ENCODE measurements around the gene SERPING1. TPM values are rescaled to one million over a fixed set of nuclear protein-coding genes. Genes with fewer than 3 reads are reported as not detected.
A peak's percentile ranks its signal among the peaks of the same experiment; 100 is the strongest.

Gene SERPING1
- total and polyA plus RNA-seq, 2 of the 13 experiments (the other 11 are each of a cell fraction or from before 2014, with no cell fraction given) = 2.0 to 10.4 TPM

DNA sequence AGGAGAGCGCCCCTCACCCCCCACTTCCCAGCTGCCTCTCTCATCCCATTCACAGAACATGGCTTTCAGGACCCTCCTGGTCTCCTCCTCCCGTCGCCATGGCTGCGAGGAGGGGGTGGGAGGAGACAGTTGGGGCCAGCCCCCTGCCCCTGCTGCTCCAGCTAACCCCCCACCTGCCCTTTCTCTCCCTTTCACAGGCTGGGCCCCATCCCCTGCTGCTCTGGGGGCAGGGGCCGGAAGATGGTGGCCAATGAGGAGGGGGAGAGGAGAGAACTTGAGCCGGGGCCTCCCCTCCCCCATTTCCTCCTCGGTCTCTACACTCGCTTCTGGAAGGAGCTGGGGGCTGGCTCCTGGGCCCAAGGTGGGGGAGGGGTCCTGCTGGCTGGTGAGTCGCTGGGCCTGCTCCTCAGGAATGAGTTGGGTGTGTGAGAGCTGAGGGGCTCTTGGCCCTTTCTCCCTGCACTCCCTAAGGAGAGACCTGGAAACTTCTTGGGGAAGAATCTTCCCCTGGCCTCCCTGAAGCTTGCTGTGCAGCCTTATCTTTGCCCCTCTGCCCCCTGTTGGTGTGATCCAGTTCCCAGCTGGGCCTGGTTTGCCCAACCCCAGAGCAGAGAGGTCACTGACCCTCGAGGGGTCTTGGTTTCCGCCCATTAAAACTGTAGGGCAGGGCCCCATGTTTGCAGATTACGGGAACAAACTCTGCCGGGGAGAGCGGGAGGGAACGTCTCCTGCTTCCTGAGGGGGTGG lies 42.0 kb downstream of the SERPING1 start (continued):
- TF ChIP-seq, protein P1, sequence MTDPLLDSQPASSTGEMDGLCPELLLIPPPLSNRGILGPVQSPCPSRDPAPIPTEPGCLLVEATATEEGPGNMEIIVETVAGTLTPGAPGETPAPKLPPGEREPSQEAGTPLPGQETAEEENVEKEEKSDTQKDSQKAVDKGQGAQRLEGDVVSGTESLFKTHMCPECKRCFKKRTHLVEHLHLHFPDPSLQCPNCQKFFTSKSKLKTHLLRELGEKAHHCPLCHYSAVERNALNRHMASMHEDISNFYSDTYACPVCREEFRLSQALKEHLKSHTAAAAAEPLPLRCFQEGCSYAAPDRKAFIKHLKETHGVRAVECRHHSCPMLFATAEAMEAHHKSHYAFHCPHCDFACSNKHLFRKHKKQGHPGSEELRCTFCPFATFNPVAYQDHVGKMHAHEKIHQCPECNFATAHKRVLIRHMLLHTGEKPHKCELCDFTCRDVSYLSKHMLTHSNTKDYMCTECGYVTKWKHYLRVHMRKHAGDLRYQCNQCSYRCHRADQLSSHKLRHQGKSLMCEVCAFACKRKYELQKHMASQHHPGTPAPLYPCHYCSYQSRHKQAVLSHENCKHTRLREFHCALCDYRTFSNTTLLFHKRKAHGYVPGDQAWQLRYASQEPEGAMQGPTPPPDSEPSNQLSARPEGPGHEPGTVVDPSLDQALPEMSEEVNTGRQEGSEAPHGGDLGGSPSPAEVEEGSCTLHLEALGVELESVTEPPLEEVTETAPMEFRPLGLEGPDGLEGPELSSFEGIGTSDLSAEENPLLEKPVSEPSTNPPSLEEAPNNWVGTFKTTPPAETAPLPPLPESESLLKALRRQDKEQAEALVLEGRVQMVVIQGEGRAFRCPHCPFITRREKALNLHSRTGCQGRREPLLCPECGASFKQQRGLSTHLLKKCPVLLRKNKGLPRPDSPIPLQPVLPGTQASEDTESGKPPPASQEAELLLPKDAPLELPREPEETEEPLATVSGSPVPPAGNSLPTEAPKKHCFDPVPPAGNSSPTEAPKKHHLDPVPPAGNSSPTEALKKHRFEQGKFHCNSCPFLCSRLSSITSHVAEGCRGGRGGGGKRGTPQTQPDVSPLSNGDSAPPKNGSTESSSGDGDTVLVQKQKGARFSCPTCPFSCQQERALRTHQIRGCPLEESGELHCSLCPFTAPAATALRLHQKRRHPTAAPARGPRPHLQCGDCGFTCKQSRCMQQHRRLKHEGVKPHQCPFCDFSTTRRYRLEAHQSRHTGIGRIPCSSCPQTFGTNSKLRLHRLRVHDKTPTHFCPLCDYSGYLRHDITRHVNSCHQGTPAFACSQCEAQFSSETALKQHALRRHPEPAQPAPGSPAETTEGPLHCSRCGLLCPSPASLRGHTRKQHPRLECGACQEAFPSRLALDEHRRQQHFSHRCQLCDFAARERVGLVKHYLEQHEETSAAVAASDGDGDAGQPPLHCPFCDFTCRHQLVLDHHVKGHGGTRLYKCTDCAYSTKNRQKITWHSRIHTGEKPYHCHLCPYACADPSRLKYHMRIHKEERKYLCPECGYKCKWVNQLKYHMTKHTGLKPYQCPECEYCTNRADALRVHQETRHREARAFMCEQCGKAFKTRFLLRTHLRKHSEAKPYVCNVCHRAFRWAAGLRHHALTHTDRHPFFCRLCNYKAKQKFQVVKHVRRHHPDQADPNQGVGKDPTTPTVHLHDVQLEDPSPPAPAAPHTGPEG (CRISPR knock-in tag; IDR thresholded peaks at IDR 0.05) = no peak
- TF ChIP-seq ZNF460 (CRISPR knock-in tag; IDR thresholded peaks at IDR 0.05; ENCODE audit: borderline replicate concordance) (no peak), NR3C1 (CRISPR knock-in tag; IDR thresholded peaks at IDR 0.05) (no peak), SRY (CRISPR knock-in tag; IDR thresholded peaks at IDR 0.05) (0 out of 2 replicates have a peak, but pooled peaks have one; percentile 20), PHF20 (CRISPR knock-in tag; IDR thresholded peaks at IDR 0.05) (no peak), ZNF143 (CRISPR knock-in tag; IDR thresholded peaks at IDR 0.05) (no peak), ZNF644 (CRISPR knock-in tag; IDR thresholded peaks at IDR 0.05; ENCODE audit: low read depth) (peak; percentile 62; the same call in 1 of the 2 replicates), YEATS2 (CRISPR knock-in tag; IDR thresholded peaks at IDR 0.05; ENCODE audit: borderline replicate concordance) (no peak), JDP2 (CRISPR knock-in tag; IDR thresholded peaks at IDR 0.05; ENCODE audit: borderline replicate concordance) (no peak), POLR2A (IDR thresholded peaks at IDR 0.05; ENCODE audit: insufficient read depth in 1 of 2, low read depth in 2 of 2, low read length in 2 of 2) (peak in 1 of 2 experiments; percentile 36; a peak in 1 of 4 replicates), ZNF768 (CRISPR knock-in tag; IDR thresholded peaks at IDR 0.05) (peak; percentile 17; the same call in 1 of the 2 replicates), ZNF367 (CRISPR knock-in tag; IDR thresholded peaks at IDR 0.05; ENCODE audit: borderline replicate concordance) (no peak), TOE1 (CRISPR knock-in tag; IDR thresholded peaks at IDR 0.05) (no peak), ZFP41 (CRISPR knock-in tag; IDR thresholded peaks at IDR 0.05; ENCODE audit: borderline replicate concordance) (no peak; the same call in 1 of the 2 replicates), ARID5B (CRISPR knock-in tag; IDR thresholded peaks at IDR 0.05) (peak; percentile 56; the same call in 1 of the 2 replicates), RFXAP (CRISPR knock-in tag; IDR thresholded peaks at IDR 0.05; ENCODE audit: borderline replicate concordance) (no peak), TSC22D2 (CRISPR knock-in tag; IDR thresholded peaks at IDR 0.05; ENCODE audit: borderline replicate concordance) (no peak), TMF1 (CRISPR knock-in tag; IDR thresholded peaks at IDR 0.05; ENCODE audit: low read depth) (no peak), RFXANK (CRISPR knock-in tag; IDR thresholded peaks at IDR 0.05) (no peak), NAIF1 (CRISPR knock-in tag; IDR thresholded peaks at IDR 0.05; ENCODE audit: borderline replicate concordance) (no peak)
